ENCODE results near the gene VIT. TPM values are rescaled to one million over a fixed set of nuclear protein-coding genes. Genes with fewer than 3 reads are reported as not detected.

Gene VIT
- total RNA-seq, 1 donor from 2014 or later: 2.6 TPM

Other genes with a start within 250 kb of the VIT start
- gene FEZ2, start 98.5 kb upstream of the VIT start, total RNA-seq: 19.8 TPM